GM21526 (cell line): ENCODE data around the gene TJP2.

Experiments used
- ATAC-seq: cut with Tn5 transposase; IDR thresholded peaks from one replicate; pipeline ENCODE4 v1.9.1; 2021; ENCODE audit warnings: moderate library complexity; ENCODE audit not compliant: unreplicated experiment, low FRiP score

TJP2 gene

DNA sequence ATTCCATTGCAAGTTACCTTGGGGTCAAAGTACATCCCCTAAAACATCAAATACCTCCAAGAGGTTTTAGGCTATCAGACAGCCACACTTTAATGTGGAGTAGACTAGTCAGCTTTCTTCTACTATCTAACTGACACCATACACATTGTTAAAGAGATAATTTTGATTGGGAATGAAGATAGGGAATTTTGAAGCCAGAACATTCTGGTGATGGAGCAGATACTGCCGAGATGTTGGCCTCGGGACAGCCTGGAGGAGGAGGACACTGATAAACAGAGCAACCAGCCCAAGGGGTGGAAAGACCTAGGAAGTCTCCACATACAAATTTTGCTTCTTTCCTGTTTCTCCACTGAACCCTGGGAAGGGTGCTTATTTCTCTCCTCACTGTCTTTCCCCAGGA lies 14.9 kb downstream of the TJP2 start:
- no peak for ATAC-seq

- ATAC-seq = peak; percentile 72
These were observed 16.2 kb downstream of the TJP2 start for GRCh38 chr9:69190086-69190862.

- ATAC-seq = no peak
These were observed 16.7 kb downstream of the TJP2 start for GRCh38 chr9:69190863-69191181.

GRCh38 chr9:69191231-69191630 lies 17.2 kb downstream of the TJP2 start:
- ATAC-seq = no peak

GRCh38 chr9:69192214-69192613 lies 18.1 kb downstream of the TJP2 start:
- ATAC-seq = no peak

DNA sequence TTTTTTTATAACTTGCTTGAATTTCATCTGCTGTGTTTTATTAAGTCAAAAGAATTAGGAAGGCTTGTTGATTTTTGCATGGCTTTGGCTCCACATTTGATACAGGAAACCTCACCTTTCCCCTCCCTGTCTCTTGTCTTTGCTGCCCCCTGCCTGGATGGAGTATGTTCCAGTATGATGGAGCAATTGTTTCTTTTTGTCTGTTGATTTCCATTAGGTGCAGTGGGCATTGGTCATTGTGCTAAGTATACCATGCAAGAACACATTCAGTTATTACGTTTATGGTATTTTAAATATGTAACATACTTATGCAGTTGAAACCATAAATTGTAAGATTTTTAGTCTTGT lies 19.6 kb downstream of the TJP2 start:
- no peak for ATAC-seq

DNA sequence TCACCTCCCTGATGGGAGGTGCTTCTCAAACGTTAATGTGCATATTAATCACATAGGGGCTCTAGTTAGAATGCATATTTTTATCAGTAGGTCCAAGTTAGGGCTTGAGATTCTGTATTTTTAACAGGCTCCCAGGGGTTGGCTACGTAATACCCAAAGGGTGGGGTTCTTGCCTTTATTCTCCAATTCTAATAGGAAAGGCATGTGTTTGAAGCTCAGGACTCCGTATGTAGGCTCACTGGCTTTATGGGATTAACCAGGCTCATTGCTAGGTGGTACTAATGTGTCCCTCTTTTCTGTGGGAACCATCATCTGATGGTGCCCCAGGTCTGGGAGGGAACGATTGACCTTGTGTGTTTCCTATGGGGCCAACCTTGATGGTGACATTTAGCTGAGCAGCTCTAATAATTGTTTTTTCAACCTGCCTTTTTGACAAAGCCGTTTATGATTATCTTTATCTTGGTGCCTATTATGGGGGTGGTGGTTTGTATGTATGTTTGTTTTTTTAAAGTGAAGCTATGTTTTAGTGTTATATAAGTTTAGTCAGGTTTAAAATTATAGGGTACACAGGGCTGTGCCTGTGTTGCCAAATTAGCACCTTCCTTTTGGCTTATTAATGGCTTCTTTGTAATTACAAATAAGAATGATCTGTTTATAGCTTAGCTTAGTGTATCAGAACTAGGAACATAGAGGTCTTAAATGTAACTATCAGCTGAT lies 20.8 kb downstream of the TJP2 start:
- no peak for ATAC-seq

GRCh38 chr9:69195668-69196067 lies 21.6 kb downstream of the TJP2 start:
- no peak for ATAC-seq

DNA sequence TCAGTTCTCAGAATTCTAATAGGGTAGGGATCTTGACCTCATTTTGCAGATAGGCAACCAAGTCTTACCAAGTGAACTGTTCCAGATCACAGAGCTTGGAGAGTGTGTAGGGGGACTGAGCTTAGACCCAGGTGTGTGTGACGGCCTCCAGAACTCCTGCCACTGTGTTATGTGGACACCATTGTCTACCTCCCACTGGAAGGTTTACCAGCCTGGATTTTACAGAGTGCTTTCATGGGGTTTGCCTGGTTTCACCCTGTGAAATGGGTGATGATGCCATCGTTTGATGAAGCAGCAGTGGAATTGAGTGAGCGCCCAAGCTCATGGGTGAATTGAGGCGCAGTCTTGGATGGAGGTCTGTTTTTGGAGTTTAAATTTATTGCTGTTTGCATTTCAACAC lies 23.6 kb downstream of the TJP2 start:
- ATAC-seq = no peak

- no peak for ATAC-seq
These were observed 24.6 kb downstream of the TJP2 start for GRCh38 chr9:69198521-69199220.

GRCh38 chr9:69199769-69200470 lies 25.8 kb downstream of the TJP2 start:
- ATAC-seq = no peak

DNA sequence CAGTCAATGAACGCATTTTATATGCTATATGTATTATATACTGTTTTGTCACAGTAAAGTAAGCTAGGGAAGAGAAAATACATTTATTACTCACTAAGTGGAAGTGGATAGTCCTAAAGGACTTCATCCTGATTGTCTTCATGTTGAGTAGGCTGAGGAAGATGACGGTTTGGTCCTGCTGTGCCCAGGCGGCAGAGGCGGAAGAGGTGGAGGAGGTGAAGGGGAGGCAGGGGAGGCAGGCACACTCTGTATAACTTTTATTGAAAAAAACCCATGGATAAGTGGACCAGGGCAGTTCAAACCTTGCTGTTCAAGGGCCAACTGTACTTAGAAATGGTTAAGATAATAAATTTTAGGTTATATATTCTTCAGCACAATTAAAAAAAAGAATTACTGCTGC lies 28.5 kb downstream of the TJP2 start:
- no peak for ATAC-seq

DNA sequence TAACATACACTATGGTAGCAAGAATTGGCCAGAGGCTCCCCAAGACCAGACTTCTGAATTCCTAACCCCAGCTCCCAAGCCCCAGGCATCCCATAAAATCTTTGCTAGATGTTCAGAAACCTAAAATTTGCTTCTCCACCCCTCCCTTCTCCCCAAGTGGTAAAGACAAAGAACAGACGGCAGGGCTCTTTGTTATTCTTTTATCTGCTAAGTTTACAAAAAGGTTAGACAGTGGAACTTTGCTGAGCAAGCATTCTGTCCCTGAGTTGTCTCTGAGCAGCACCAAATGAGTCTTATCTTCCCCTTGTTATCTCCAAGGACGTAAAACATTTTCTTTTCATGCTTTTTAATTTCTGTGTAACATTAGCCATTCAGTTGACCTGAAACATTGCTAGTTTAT lies 30.2 kb downstream of the TJP2 start:
- ATAC-seq = no peak

GRCh38 chr9:69204849-69205248 lies 30.8 kb downstream of the TJP2 start:
- ATAC-seq = no peak

- ATAC-seq = no peak
These were observed 32.0 kb downstream of the TJP2 start for GRCh38 chr9:69206047-69206446.

GRCh38 chr9:69207503-69207902 lies 33.4 kb downstream of the TJP2 start:
- no peak for ATAC-seq

GRCh38 chr9:69211424-69212036 lies 37.5 kb downstream of the TJP2 start:
- ATAC-seq = no peak

- ATAC-seq = no peak
These were observed 39.6 kb downstream of the TJP2 start for GRCh38 chr9:69213647-69214046.

DNA sequence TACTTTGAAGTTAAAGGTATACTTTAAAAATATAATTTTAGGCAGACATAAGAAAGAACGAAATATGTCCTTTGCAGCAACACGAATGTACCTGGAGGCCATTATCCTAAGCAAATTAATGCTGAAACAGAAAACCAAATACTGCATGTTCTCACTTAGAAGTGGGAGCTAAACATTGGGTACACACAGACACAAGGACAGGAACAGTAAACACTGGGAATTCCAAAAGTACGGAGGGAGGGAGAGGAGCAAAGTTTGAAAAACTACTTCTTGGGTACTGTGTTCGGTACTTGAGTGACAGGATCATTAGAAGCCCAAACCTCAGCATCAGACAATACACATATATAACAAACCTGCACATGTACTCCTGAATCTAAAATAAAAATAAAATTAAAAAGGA lies 40.9 kb downstream of the TJP2 start:
- no peak for ATAC-seq

- no peak for ATAC-seq
These were observed 41.9 kb downstream of the TJP2 start for GRCh38 chr9:69215774-69216485.
